Measurements from ENCODE around the gene CC2D1A. TPM values are rescaled to one million over a fixed set of nuclear protein-coding genes. Genes with fewer than 3 reads are reported as not detected.

CC2D1A gene
- total RNA-seq, 4 donors from 2014 or later, result 22.3 to 44.9 (median 33.7) TPM

- in situ Hi-C loops (cut with MboI; ENCODE audit: low sequenced_read_pairs in 4 of 4), result no loop called here
- Histone ChIP-seq H3K27me3 (no peaks in the 10 kb centered on the region), H3K4me3 (no peak overlapping the region), H3K27ac (peak overlapping the region in 2 of 4 donors; percentile 88 to 89), H3K4me1 (peaks cover 18 to 24% of the 10 kb centered on the region in 2 donors), H3K36me3 (peaks cover 0 to 11% of the 10 kb centered on the region in 2 donors), H3K9me3 (no peaks in the 10 kb centered on the region)
- peak in 1 of 2 donors; percentile 39 for ATAC-seq
- no peak for DNase-seq
- TF ChIP-seq, protein P1, sequence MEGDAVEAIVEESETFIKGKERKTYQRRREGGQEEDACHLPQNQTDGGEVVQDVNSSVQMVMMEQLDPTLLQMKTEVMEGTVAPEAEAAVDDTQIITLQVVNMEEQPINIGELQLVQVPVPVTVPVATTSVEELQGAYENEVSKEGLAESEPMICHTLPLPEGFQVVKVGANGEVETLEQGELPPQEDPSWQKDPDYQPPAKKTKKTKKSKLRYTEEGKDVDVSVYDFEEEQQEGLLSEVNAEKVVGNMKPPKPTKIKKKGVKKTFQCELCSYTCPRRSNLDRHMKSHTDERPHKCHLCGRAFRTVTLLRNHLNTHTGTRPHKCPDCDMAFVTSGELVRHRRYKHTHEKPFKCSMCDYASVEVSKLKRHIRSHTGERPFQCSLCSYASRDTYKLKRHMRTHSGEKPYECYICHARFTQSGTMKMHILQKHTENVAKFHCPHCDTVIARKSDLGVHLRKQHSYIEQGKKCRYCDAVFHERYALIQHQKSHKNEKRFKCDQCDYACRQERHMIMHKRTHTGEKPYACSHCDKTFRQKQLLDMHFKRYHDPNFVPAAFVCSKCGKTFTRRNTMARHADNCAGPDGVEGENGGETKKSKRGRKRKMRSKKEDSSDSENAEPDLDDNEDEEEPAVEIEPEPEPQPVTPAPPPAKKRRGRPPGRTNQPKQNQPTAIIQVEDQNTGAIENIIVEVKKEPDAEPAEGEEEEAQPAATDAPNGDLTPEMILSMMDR (IDR thresholded peaks at IDR 0.05 in 4 of 5, conservative IDR thresholded peaks at IDR 0.05 in 1 of 5), result no peak
- no peak for TF ChIP-seq POLR2A (IDR thresholded peaks at IDR 0.05)
- intact Hi-C loops (cut with DNase I; ENCODE audit: low total_unique reads), result no loop called here
These were observed 68.1 kb downstream of the CC2D1A start for GRCh38 chr19:13974073-13974472.

DNA sequence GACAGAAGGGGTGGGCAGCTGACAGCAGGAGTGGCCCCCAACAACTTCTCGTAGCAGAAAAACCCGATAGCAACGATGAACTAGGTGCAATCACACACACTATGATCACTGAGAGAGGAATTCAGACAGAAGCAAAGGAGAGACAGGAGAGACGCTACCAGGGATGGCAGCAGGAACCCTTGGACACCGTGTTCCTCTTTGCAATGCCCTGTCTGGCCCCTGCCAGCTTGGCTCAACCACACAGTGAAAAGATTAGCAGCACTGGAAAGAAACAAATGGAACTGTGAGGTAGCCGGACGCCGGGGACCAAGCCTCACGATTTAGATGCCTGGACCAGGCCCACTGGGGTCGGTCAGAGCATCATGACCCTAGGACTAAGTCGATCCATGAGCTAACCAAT lies 69.9 kb downstream of the CC2D1A start:
- ATAC-seq (peak; percentile 85 to 86), DNase-seq (peak; percentile 67 to 80)
- no peak for TF ChIP-seq POLR2A (IDR thresholded peaks at IDR 0.05)
- TF ChIP-seq, protein P1 (IDR thresholded peaks at IDR 0.05 in 4 of 5, conservative IDR thresholded peaks at IDR 0.05 in 1 of 5), result no peak
- H3K27me3 ChIP-seq, result no peaks in the 10 kb centered on the region
- intact Hi-C loops (cut with DNase I; ENCODE audit: low total_unique reads) (no loop called here), in situ Hi-C loops (cut with MboI; ENCODE audit: low sequenced_read_pairs in 4 of 4) (no loop called here)
- no peaks in the 10 kb centered on the region for H3K9me3 ChIP-seq
- H3K4me3 ChIP-seq, result peak overlapping the region in 1 of 4 donors; percentile 9
- peak overlapping the region; percentile 60 to 89 (median 80) for H3K27ac ChIP-seq
- H3K36me3 ChIP-seq, result no peaks in the 10 kb centered on the region
- H3K4me1 ChIP-seq, result peaks cover 24 to 27% of the 10 kb centered on the region in 2 donors

DNA sequence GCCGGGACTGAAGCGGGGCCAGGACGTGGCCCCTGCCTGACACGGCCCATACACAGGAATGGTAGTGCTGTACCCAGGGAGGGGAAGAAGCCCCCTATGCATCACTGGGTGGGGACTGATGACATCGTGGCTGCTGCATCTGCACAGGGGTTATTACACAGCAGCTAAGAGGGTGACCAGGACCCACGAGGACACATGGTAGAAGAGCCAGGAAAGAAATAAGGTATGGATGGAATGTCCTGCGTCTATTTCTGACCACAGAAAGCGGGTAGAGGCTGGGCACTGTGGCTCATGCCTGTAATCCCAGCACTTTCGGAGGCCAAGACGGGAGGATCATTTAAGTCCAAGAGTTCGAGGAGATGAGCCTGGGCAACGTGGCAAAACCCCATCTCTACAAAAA lies 70.4 kb downstream of the CC2D1A start:
- peak overlapping the region; percentile 60 to 89 (median 80) for H3K27ac ChIP-seq

GRCh38 chr19:13977803-13978202 lies 71.8 kb downstream of the CC2D1A start:
- Histone ChIP-seq H3K27ac (peak overlapping the region; percentile 38 to 64 (median 54)), H3K4me3 (no peak overlapping the region), H3K36me3 (no peaks in the 10 kb centered on the region), H3K9me3 (no peaks in the 10 kb centered on the region), H3K4me1 (peaks cover 24 to 29% of the 10 kb centered on the region in 2 donors), H3K27me3 (no peaks in the 10 kb centered on the region)
- TF ChIP-seq, protein P1 (IDR thresholded peaks at IDR 0.05 in 4 of 5, conservative IDR thresholded peaks at IDR 0.05 in 1 of 5), result no peak
- no peak for TF ChIP-seq POLR2A (IDR thresholded peaks at IDR 0.05)
- no peak for ATAC-seq
- intact Hi-C loops (cut with DNase I; ENCODE audit: low total_unique reads), result no loop called here
- DNase-seq, result no peak
- in situ Hi-C loops (cut with MboI; ENCODE audit: low sequenced_read_pairs in 4 of 4), result no loop called here

More for the DNA sequence above, 70.4 kb downstream of the CC2D1A start:
- Histone ChIP-seq H3K4me1 (peaks cover 24 to 29% of the 10 kb centered on the region in 2 donors), H3K36me3 (no peaks in the 10 kb centered on the region), H3K27me3 (no peaks in the 10 kb centered on the region), H3K9me3 (no peaks in the 10 kb centered on the region), H3K4me3 (peak overlapping the region in 1 of 4 donors; percentile 9)
- intact Hi-C loops (cut with DNase I; ENCODE audit: low total_unique reads) (no loop called here), in situ Hi-C loops (cut with MboI; ENCODE audit: low sequenced_read_pairs in 4 of 4) (no loop called here)
- no peak for TF ChIP-seq POLR2A (IDR thresholded peaks at IDR 0.05)
- TF ChIP-seq, protein P1 (IDR thresholded peaks at IDR 0.05 in 4 of 5, conservative IDR thresholded peaks at IDR 0.05 in 1 of 5), result no peak
- peak; percentile 68 to 78 for ATAC-seq
- peak; percentile 26 to 67 for DNase-seq
